HepG2 (cell line): Measurements from ENCODE around the gene FITM1. TPM values are rescaled to one million over a fixed set of nuclear protein-coding genes. Genes with fewer than 3 reads are reported as not detected.
A peak's percentile ranks its signal among the peaks of the same experiment; 100 is the strongest.

Experiments used
- GABPB1 ChIP-seq: IDR thresholded peaks from 2 replicates; pipeline ENCODE4 v1.6.1; 2016; ENCODE audit warnings: mild to moderate bottlenecking, missing genetic modification reagents, moderate library complexity, missing compliant biosample characterization
- NFIB ChIP-seq: sonication (generic); formaldehyde crosslinking; IDR thresholded peaks from 2 replicates; pipeline ENCODE4 v1.9.0; 2021; ENCODE audit warnings: missing genetic modification reagents, mild to moderate bottlenecking, borderline replicate concordance
- NR2F1 ChIP-seq, 2 experiments: fragments of 450-650 bp in 1 of 2; formaldehyde crosslinking in 1 of 2; IDR thresholded peaks; 2 replicates each; pipeline versions ENCODE4 v1.5.0 to v1.6.1; 2016 to 2020; ENCODE audit warnings: mild to moderate bottlenecking in 1 of 2, missing compliant biosample characterization in 1 of 2, missing genetic modification reagents in 1 of 2, moderate library complexity in 1 of 2
- NR2F6 ChIP-seq, 2 experiments: IDR thresholded peaks; 2 replicates each; pipeline ENCODE4 v1.6.1; 2016; ENCODE audit warnings: antibody characterized with exemption in 1 of 2, mild to moderate bottlenecking in 1 of 2
- SMC3 ChIP-seq: IDR thresholded peaks from 2 replicates; pipeline ENCODE4 v1.6.1; 2011; ENCODE audit warnings: low read length, improper control_type of control experiment
- SP1 ChIP-seq, 2 experiments: fragments of 450-650 bp in 1 of 2; sonication (generic) in 1 of 2; formaldehyde crosslinking in 1 of 2; IDR thresholded peaks; 2 replicates each; pipeline versions ENCODE4 v1.4.0 to v1.6.1; 2016 to 2020; ENCODE audit warnings: missing genetic modification reagents in 1 of 2
- TCF7 ChIP-seq: sonication (generic); IDR thresholded peaks from 2 replicates; pipeline ENCODE4 v1.6.1; 2016; ENCODE audit warnings: antibody characterized with exemption, low read depth
- TOPORS ChIP-seq: sonication (generic); formaldehyde crosslinking; IDR thresholded peaks from 2 replicates; pipeline ENCODE4 v1.8.0; 2023; ENCODE audit warnings: mild to moderate bottlenecking, missing genetic modification reagents
- ZKSCAN5 ChIP-seq: sonication (generic); formaldehyde crosslinking; IDR thresholded peaks from 2 replicates; pipeline ENCODE4 v1.5.1; 2020; ENCODE audit warnings: mild to moderate bottlenecking, missing genetic modification reagents
- ZNF546 ChIP-seq: sonication (generic); formaldehyde crosslinking; conservative IDR thresholded peaks from 2 replicates; pipeline ENCODE4 v1.8.1; 2023; ENCODE audit warnings: mild to moderate bottlenecking, missing genetic modification reagents
- ZNF547 ChIP-seq: sonication (generic); formaldehyde crosslinking; IDR thresholded peaks from 2 replicates; pipeline ENCODE4 v1.5.1; 2020; ENCODE audit warnings: mild to moderate bottlenecking, missing genetic modification reagents
- ZNF746 ChIP-seq: sonication (generic); formaldehyde crosslinking; IDR thresholded peaks from 2 replicates; pipeline ENCODE4 v1.8.0; 2022; ENCODE audit warnings: mild to moderate bottlenecking, missing genetic modification reagents
- ZNF790 ChIP-seq: sonication (generic); formaldehyde crosslinking; IDR thresholded peaks from 2 replicates; pipeline ENCODE4 v1.8.0; 2022; ENCODE audit warnings: missing genetic modification reagents, mild to moderate bottlenecking, borderline replicate concordance
- polyA plus RNA-seq, 8 experiments: library from polyadenylated mRNA; depleted of rRNA in 3 of 8; stranded (reverse) in 7 of 8; unstranded in 1 of 8; fragments of >200 nt; fragmentation: Illumina TruSeq in 4 of 8; extraction: Trizol in 4 of 8; gene quantifications; 2 replicates each; pipeline versions ENCODE4 v1.2.1 to v1.2.3, GENCODE V29; 2011 to 2016; ENCODE audit warnings: low read depth in 4 of 8, missing spikeins in 1 of 8, mixed read lengths in 1 of 8; ENCODE audit not compliant: insufficient read depth in 1 of 8
- total RNA-seq, 5 experiments: library from RNA; depleted of rRNA; stranded (reverse); fragments of >200 nt; fragmentation: Illumina TruSeq; extraction: Trizol; gene quantifications; 2 replicates each; pipeline ENCODE4 v1.2.3, GENCODE V29; 2016; ENCODE audit warnings: low read depth in 1 of 5
- TF ChIP-seq, protein P1 (sequence below): sonication (generic); formaldehyde crosslinking; IDR thresholded peaks from 2 replicates; pipeline ENCODE4 v1.5.1; 2020; ENCODE audit warnings: mild to moderate bottlenecking, missing genetic modification reagents
- TF ChIP-seq, protein P2 (sequence below): IDR thresholded peaks from 2 replicates; pipeline ENCODE4 v1.6.1; 2018; ENCODE audit warnings: missing genetic modification reagents
- TF ChIP-seq, protein P3 (sequence below): sonication (generic); formaldehyde crosslinking; IDR thresholded peaks from 2 replicates; pipeline ENCODE4 v1.5.0; 2020; ENCODE audit warnings: missing genetic modification reagents
- TF ChIP-seq, protein P4 (sequence below): sonication (generic); formaldehyde crosslinking; IDR thresholded peaks from 2 replicates; pipeline ENCODE4 v1.9.0; 2021; ENCODE audit warnings: missing genetic modification reagents, borderline replicate concordance
- TF ChIP-seq, protein P5 (sequence below): IDR thresholded peaks from 2 replicates; pipeline ENCODE4 v1.6.1; 2016; ENCODE audit warnings: low read depth

Gene FITM1
- total and polyA plus RNA-seq, 2 of the 13 experiments (the other 11 are each of a cell fraction or from before 2014, with no cell fraction given), result 2.7 to 5.8 TPM

DNA sequence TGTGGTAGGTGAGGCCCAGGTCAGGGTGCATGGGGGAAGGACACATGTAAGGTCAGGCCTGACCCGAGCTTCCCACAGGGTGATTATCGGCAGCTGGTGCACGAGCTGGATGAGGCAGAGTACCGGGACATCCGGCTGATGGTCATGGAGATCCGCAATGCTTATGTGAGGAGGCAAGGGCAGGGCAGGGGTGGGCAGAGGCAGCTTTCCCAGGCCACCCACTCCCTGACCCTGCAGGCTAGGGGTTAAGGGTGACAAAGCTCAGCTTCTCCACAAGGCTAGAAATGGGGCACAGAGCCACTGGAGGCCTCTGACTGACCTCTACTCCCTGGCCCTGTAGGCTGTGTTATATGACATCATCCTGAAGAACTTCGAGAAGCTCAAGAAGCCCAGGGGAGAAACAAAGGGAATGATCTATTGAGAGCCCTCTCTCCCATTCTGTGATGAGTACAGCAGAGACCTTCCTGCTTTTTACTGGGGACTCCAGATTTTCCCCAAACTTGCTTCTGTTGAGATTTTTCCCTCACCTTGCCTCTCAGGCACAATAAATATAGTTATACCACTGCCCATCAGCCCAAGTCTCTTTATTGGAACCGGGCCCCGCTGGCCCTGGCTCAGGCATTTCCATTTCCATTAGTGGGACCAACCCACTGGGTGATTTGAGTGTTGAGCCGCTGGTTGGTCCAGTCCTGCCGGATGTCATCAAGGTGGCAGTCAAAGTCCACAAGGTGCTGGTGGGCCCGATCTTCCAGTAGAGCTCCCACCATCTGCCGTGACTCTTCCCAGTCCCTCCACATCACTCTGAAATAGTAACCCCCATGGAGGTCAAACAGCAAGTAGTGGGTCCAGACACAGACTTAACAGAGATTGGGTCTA is 8.2 kb downstream of the FITM1 start (continued):
- TF ChIP-seq, protein P1, sequence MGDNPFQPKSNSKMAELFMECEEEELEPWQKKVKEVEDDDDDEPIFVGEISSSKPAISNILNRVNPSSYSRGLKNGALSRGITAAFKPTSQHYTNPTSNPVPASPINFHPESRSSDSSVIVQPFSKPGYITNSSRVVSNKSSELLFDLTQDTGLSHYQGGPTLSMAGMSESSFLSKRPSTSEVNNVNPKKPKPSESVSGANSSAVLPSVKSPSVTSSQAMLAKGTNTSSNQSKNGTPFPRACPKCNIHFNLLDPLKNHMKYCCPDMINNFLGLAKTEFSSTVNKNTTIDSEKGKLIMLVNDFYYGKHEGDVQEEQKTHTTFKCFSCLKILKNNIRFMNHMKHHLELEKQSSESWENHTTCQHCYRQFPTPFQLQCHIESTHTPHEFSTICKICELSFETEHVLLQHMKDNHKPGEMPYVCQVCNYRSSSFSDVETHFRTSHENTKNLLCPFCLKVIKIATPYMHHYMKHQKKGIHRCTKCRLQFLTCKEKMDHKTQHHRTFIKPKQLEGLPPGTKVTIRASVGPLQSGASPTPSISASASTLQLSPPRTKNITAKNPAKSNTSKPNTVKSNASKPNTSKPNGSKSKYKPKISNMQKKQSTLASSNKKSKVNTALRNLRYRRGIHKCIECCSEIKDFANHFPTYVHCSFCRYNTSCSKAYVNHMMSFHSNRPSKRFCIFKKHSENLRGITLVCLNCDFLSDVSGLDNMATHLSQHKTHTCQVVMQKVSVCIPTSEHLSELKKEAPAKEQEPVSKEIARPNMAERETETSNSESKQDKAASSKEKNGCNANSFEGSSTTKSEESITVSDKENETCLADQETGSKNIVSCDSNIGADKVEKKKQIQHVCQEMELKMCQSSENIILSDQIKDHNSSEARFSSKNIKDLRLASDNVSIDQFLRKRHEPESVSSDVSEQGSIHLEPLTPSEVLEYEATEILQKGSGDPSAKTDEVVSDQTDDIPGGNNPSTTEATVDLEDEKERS (CRISPR knock-in tag), result no peak
- TF ChIP-seq NR2F6 (IDR thresholded peaks at IDR 0.05), result peak; percentile 38; the same call in 1 of the 2 replicates
- TF ChIP-seq NR2F6 (CRISPR knock-in tag; IDR thresholded peaks at IDR 0.05), result no peak
- no peak for TF ChIP-seq TOPORS
- no peak; the same call in 1 of the 2 replicates for TF ChIP-seq ZKSCAN5 (CRISPR knock-in tag)
- peak in 1 of 2 experiments; percentile 44; a peak in 1 of 4 replicates for TF ChIP-seq NR2F1 (CRISPR knock-in tag; IDR thresholded peaks at IDR 0.05)
- TF ChIP-seq ZNF790 (CRISPR knock-in tag), result no peak
- no peak for TF ChIP-seq ZNF546
- TF ChIP-seq TCF7, result no peak
- 0 out of 2 replicates have a peak, but pooled peaks have one; percentile 17 for TF ChIP-seq GABPB1 (CRISPR knock-in tag)
- no peak for TF ChIP-seq SMC3
- no peak for TF ChIP-seq NFIB (CRISPR knock-in tag)
- no peak for TF ChIP-seq ZNF746
- TF ChIP-seq, protein P2, sequence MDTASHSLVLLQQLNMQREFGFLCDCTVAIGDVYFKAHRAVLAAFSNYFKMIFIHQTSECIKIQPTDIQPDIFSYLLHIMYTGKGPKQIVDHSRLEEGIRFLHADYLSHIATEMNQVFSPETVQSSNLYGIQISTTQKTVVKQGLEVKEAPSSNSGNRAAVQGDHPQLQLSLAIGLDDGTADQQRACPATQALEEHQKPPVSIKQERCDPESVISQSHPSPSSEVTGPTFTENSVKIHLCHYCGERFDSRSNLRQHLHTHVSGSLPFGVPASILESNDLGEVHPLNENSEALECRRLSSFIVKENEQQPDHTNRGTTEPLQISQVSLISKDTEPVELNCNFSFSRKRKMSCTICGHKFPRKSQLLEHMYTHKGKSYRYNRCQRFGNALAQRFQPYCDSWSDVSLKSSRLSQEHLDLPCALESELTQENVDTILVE (CRISPR knock-in tag), result no peak
- TF ChIP-seq SP1 (IDR thresholded peaks at IDR 0.05), result no peak
- no peak for TF ChIP-seq SP1 (CRISPR knock-in tag; IDR thresholded peaks at IDR 0.05)
- TF ChIP-seq ZNF547, result peak; percentile 41; the same call in 1 of the 2 replicates
- TF ChIP-seq, protein P3, sequence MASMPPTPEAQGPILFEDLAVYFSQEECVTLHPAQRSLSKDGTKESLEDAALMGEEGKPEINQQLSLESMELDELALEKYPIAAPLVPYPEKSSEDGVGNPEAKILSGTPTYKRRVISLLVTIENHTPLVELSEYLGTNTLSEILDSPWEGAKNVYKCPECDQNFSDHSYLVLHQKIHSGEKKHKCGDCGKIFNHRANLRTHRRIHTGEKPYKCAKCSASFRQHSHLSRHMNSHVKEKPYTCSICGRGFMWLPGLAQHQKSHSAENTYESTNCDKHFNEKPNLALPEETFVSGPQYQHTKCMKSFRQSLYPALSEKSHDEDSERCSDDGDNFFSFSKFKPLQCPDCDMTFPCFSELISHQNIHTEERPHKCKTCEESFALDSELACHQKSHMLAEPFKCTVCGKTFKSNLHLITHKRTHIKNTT (CRISPR knock-in tag), result no peak
- TF ChIP-seq, protein P4, sequence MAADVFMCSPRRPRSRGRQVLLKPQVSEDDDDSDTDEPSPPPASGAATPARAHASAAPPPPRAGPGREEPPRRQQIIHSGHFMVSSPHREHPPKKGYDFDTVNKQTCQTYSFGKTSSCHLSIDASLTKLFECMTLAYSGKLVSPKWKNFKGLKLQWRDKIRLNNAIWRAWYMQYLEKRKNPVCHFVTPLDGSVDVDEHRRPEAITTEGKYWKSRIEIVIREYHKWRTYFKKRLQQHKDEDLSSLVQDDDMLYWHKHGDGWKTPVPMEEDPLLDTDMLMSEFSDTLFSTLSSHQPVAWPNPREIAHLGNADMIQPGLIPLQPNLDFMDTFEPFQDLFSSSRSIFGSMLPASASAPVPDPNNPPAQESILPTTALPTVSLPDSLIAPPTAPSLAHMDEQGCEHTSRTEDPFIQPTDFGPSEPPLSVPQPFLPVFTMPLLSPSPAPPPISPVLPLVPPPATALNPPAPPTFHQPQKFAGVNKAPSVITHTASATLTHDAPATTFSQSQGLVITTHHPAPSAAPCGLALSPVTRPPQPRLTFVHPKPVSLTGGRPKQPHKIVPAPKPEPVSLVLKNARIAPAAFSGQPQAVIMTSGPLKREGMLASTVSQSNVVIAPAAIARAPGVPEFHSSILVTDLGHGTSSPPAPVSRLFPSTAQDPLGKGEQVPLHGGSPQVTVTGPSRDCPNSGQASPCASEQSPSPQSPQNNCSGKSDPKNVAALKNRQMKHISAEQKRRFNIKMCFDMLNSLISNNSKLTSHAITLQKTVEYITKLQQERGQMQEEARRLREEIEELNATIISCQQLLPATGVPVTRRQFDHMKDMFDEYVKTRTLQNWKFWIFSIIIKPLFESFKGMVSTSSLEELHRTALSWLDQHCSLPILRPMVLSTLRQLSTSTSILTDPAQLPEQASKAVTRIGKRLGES (CRISPR knock-in tag), result no peak
- TF ChIP-seq, protein P5, sequence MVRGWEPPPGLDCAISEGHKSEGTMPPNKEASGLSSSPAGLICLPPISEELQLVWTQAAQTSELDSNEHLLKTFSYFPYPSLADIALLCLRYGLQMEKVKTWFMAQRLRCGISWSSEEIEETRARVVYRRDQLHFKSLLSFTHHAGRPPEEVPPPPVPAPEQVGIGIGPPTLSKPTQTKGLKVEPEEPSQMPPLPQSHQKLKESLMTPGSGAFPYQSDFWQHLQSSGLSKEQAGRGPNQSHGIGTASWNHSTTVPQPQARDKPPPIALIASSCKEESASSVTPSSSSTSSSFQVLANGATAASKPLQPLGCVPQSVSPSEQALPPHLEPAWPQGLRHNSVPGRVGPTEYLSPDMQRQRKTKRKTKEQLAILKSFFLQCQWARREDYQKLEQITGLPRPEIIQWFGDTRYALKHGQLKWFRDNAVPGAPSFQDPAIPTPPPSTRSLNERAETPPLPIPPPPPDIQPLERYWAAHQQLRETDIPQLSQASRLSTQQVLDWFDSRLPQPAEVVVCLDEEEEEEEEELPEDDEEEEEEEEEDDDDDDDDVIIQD (CRISPR knock-in tag), result no peak; the same call in 1 of the 2 replicates
